ENCODE data around the gene MAST2. TPM values are rescaled to one million over a fixed set of nuclear protein-coding genes. Genes with fewer than 3 reads are reported as not detected.

Gene MAST2
- total RNA-seq, 2 donors from 2014 or later = 25.2 to 81.3 TPM

GRCh38 chr1:45971922-45972531 lies 168.6 kb downstream of the MAST2 start:
- H3K4me1 ChIP-seq (replicated peaks) = peaks cover 3% of the 10 kb centered on the region
- 91% methylated on average over 5 of the region's 5 CpGs for WGBS
- no peak for TF ChIP-seq CTCF (IDR thresholded peaks at IDR 0.05)
- TF ChIP-seq POLR2A (IDR thresholded peaks at IDR 0.05) = no peak
- TF ChIP-seq POLR2AphosphoS5 (IDR thresholded peaks at IDR 0.05) = no peak
- intact Hi-C loops (cut with DNase I) = loop anchor here (10.0 kb wide), 1 partner anchor 163 kb away; the partner anchor contains the start of gene PIK3R3
- H3K9me3 ChIP-seq = no peaks in the 10 kb centered on the region
- no peaks in the 10 kb centered on the region for H3K27me3 ChIP-seq (replicated peaks; ENCODE audit: insufficient read depth)
- no peak for DNase-seq (ENCODE audit: low spot score)
- no peak overlapping the region for H3K4me3 ChIP-seq
- H3K36me3 ChIP-seq = no peaks in the 10 kb centered on the region
- H3K27ac ChIP-seq = peak overlapping the region; percentile 32 to 69

GRCh38 chr1:45972621-45973020 lies 169.2 kb downstream of the MAST2 start:
- TF ChIP-seq CTCF (IDR thresholded peaks at IDR 0.05) = no peak
- TF ChIP-seq POLR2AphosphoS5 (IDR thresholded peaks at IDR 0.05) = peak; percentile 40
- intact Hi-C loops (cut with DNase I) = loop anchor here (10.0 kb wide), 1 partner anchor 162 kb away; the partner anchor contains the start of gene PIK3R3
- H3K4me1 ChIP-seq (replicated peaks) = peaks cover 3% of the 10 kb centered on the region
- H3K9me3 ChIP-seq = no peaks in the 10 kb centered on the region
- H3K27me3 ChIP-seq (replicated peaks; ENCODE audit: insufficient read depth) = no peaks in the 10 kb centered on the region
- 56% methylated on average over 2 of the region's 2 CpGs for WGBS
- H3K27ac ChIP-seq = peak overlapping the region; percentile 32 to 69
- no peak for DNase-seq (ENCODE audit: low spot score)
- no peaks in the 10 kb centered on the region for H3K36me3 ChIP-seq
- H3K4me3 ChIP-seq = no peak overlapping the region

- TF ChIP-seq POLR2A (IDR thresholded peaks at IDR 0.05) = no peak
- TF ChIP-seq POLR2AphosphoS5 (IDR thresholded peaks at IDR 0.05) = no peak
- TF ChIP-seq CTCF (IDR thresholded peaks at IDR 0.05) = no peak
- Histone ChIP-seq H3K36me3 (no peaks in the 10 kb centered on the region), H3K4me1 (replicated peaks) (peaks cover 3% of the 10 kb centered on the region), H3K27me3 (replicated peaks; ENCODE audit: insufficient read depth) (no peaks in the 10 kb centered on the region), H3K27ac (peak overlapping the region in 1 of 2 donors; percentile 69), H3K9me3 (no peaks in the 10 kb centered on the region), H3K4me3 (no peak overlapping the region)
- DNase-seq (ENCODE audit: low spot score) = no peak
- intact Hi-C loops (cut with DNase I) = loop anchor here (10.0 kb wide), 1 partner anchor 162 kb away; the partner anchor contains the start of gene PIK3R3
- 93% methylated on average over 3 of the region's 3 CpGs for WGBS
These were observed 169.7 kb downstream of the MAST2 start for GRCh38 chr1:45973121-45973520.

GRCh38 chr1:45974541-45975269 lies 171.3 kb downstream of the MAST2 start:
- 96% methylated on average over 1 of the region's 1 CpG for WGBS
- no peaks in the 10 kb centered on the region for H3K27me3 ChIP-seq (replicated peaks; ENCODE audit: insufficient read depth)
- TF ChIP-seq CTCF (IDR thresholded peaks at IDR 0.05) = no peak
- TF ChIP-seq POLR2A (IDR thresholded peaks at IDR 0.05) = no peak
- TF ChIP-seq POLR2AphosphoS5 (IDR thresholded peaks at IDR 0.05) = peak; percentile 43
- no peak overlapping the region for H3K4me3 ChIP-seq
- DNase-seq (ENCODE audit: low spot score) = peak; percentile 40
- H3K9me3 ChIP-seq = no peaks in the 10 kb centered on the region
- H3K36me3 ChIP-seq = no peaks in the 10 kb centered on the region
- H3K27ac ChIP-seq = peak overlapping the region in 1 of 2 donors; percentile 45
- intact Hi-C loops (cut with DNase I) = loop anchor here (10.0 kb wide), 1 partner anchor 160 kb away; the partner anchor contains the start of gene PIK3R3
- peaks cover 6% of the 10 kb centered on the region for H3K4me1 ChIP-seq (replicated peaks)

Measured in prostate gland (tissue), 2 donors.